H1 (cell line): Measurements from ENCODE around the gene CR2. TPM values are rescaled to one million over a fixed set of nuclear protein-coding genes. Genes with fewer than 3 reads are reported as not detected.

Source experiments
- CTCF ChIA-PET: fragments of 300-600 bp; sonication (Branson Sonifier 250); formaldehyde crosslinking; loops from one replicate; lab custom pipeline; 2021; ENCODE audit not compliant: partially characterized antibody; lab: Charles Lee
- POLR2A ChIA-PET: fragments of 300-600 bp; sonication (Branson Sonifier 250); formaldehyde crosslinking; loops from one replicate; lab custom pipeline; 2021; ENCODE audit warnings: inconsistent platforms; ENCODE audit not compliant: partially characterized antibody; lab: Charles Lee
- DNase-seq, 2 experiments: peaks; one replicate each; pipeline versions ENCODE4 v3.0.0 to v3.0.0-alpha.2; 2010 to 2022; ENCODE audit warnings: low spot score in 2 of 2, low read depth in 1 of 2, mixed read lengths in 1 of 2
- FAIRE-seq: peaks from 2 replicates; lab custom pipeline; 2011; peaks lifted over from hg19 to GRCh38; lab: Jason Lieb, UNC
- H2AFZ ChIP-seq: 2 replicates; pipeline ENCODE4 v1.8.1; 2012; ENCODE audit warnings: low read length, inconsistent platforms
- H2AK5ac ChIP-seq: 2 replicates; pipeline ENCODE4 v1.6.1; 2013; ENCODE audit warnings: low read depth, low read length
- H2BK120ac ChIP-seq: replicated peaks from 2 replicates; pipeline ENCODE3; 2013; ENCODE audit warnings: low read depth, low read length, inconsistent platforms
- H2BK12ac ChIP-seq: 2 replicates; pipeline ENCODE4 v1.6.1; 2013; ENCODE audit warnings: low read depth, low read length
- H2BK15ac ChIP-seq: 2 replicates; pipeline ENCODE4 v1.6.1; 2013; ENCODE audit warnings: low read length
- H2BK20ac ChIP-seq: 2 replicates; pipeline ENCODE4 v1.6.1; 2013; ENCODE audit warnings: low read length
- H2BK5ac ChIP-seq: 2 replicates; pipeline ENCODE4 v1.6.1; 2013; ENCODE audit warnings: low read depth, low read length
- H3K14ac ChIP-seq: 2 replicates; pipeline ENCODE4 v1.6.1; 2013; ENCODE audit warnings: inconsistent platforms; ENCODE audit not compliant: insufficient read length
- H3K18ac ChIP-seq: 2 replicates; pipeline ENCODE4 v1.6.1; 2013; ENCODE audit warnings: low read length; ENCODE audit errors: extremely low read depth
- H3K23ac ChIP-seq: 2 replicates; pipeline ENCODE4 v1.6.1; 2013; ENCODE audit warnings: inconsistent platforms; ENCODE audit not compliant: insufficient read length
- H3K23me2 ChIP-seq: 2 replicates; pipeline ENCODE4 v1.6.1; 2013; ENCODE audit warnings: low read depth, low read length
- H3K27ac ChIP-seq: 2 replicates; pipeline ENCODE4 v1.6.1; 2011; ENCODE audit warnings: low read depth, low read length, inconsistent platforms
- H3K27me3 ChIP-seq, 4 experiments: replicated peaks in 1 of 4; 1 replicate in 1 of 4; 2 replicates in 3 of 4; pipeline versions ENCODE4 v1.6.1 to v1.8.1; 2011 to 2013; ENCODE audit warnings: low read length in 3 of 4, mild to moderate bottlenecking in 3 of 4, inconsistent platforms in 2 of 4, mixed read lengths in 2 of 4, moderate library complexity in 1 of 4; ENCODE audit not compliant: control insufficient read depth in 3 of 4, insufficient read depth in 3 of 4; ENCODE audit errors: extremely low read depth in 1 of 4
- H3K36me3 ChIP-seq, 4 experiments: 2 replicates each; pipeline versions ENCODE4 v1.6.1 to v1.8.1; 2011 to 2013; ENCODE audit warnings: mild to moderate bottlenecking in 4 of 4, low read length in 3 of 4, moderate library complexity in 2 of 4, control low read depth in 1 of 4, inconsistent platforms in 1 of 4; ENCODE audit not compliant: insufficient read depth in 4 of 4, control insufficient read depth in 2 of 4
- H3K4ac ChIP-seq: replicated peaks from 2 replicates; pipeline ENCODE3; 2013; ENCODE audit warnings: low read length, low read depth, mixed read lengths, inconsistent platforms; ENCODE audit not compliant: insufficient read length
- H3K4me1 ChIP-seq, 4 experiments: replicated peaks in 1 of 4; 1 replicate in 1 of 4; 2 replicates in 3 of 4; pipeline versions ENCODE4 v1.6.1 to v1.8.1; 2011 to 2013; ENCODE audit warnings: low read length in 3 of 4, inconsistent platforms in 2 of 4, mixed read lengths in 1 of 4; ENCODE audit not compliant: insufficient read depth in 4 of 4, control insufficient read depth in 3 of 4
- H3K4me2 ChIP-seq, 2 experiments: 2 replicates each; pipeline versions ENCODE4 v1.6.1 to v1.8.1; 2011 to 2013; ENCODE audit warnings: low read depth in 2 of 2, low read length in 2 of 2, control low read depth in 1 of 2, inconsistent platforms in 1 of 2, mild to moderate bottlenecking in 1 of 2; ENCODE audit not compliant: insufficient read depth in 1 of 2
- H3K4me3 ChIP-seq, 4 experiments: fragments of 200-600, 300-600 bp in 1 of 4; sonication (generic), shearing (Covaris generic), sonication (Bioruptor Twin) in 1 of 4; 2 replicates each; pipeline versions ENCODE4 v1.5.1 to v1.8.1; 2011 to 2016; ENCODE audit warnings: low read length in 4 of 4, low read depth in 3 of 4, control low read depth in 2 of 4, inconsistent platforms in 2 of 4, mild to moderate bottlenecking in 2 of 4, mixed read lengths in 1 of 4, moderate library complexity in 1 of 4; ENCODE audit not compliant: insufficient read depth in 2 of 4; ENCODE audit errors: extremely low read depth in 1 of 4
- H3K56ac ChIP-seq: replicated peaks from 2 replicates; pipeline ENCODE3; 2013; ENCODE audit warnings: low read depth, mild to moderate bottlenecking, mixed read lengths, low read length, inconsistent platforms; ENCODE audit not compliant: insufficient read length
- H3K79me1 ChIP-seq: 2 replicates; pipeline ENCODE4 v1.6.1; 2013; ENCODE audit warnings: low read depth, low read length, control low read depth
- H3K79me2 ChIP-seq, 2 experiments: 2 replicates each; pipeline versions ENCODE4 v1.6.1 to v1.8.1; 2012 to 2013; ENCODE audit warnings: low read length in 2 of 2, mild to moderate bottlenecking in 2 of 2, inconsistent platforms in 1 of 2; ENCODE audit not compliant: insufficient read depth in 2 of 2, control insufficient read depth in 1 of 2
- H3K9ac ChIP-seq, 4 experiments: replicated peaks in 1 of 4; 1 replicate in 1 of 4; 2 replicates in 3 of 4; pipeline versions ENCODE4 v1.6.1 to v1.8.1; 2011 to 2013; ENCODE audit warnings: low read depth in 3 of 4, low read length in 3 of 4, control low read depth in 2 of 4, mild to moderate bottlenecking in 2 of 4, moderate library complexity in 2 of 4, inconsistent platforms in 1 of 4; ENCODE audit errors: extremely low read depth in 1 of 4
- H3K9me3 ChIP-seq, 2 experiments: 2 replicates each; pipeline versions ENCODE4 v1.6.1 to v1.8.1; 2012 to 2013; ENCODE audit warnings: mild to moderate bottlenecking in 2 of 2, moderate library complexity in 2 of 2, control low read depth in 1 of 2, inconsistent platforms in 1 of 2, low read depth in 1 of 2, low read length in 1 of 2, mixed read lengths in 1 of 2; ENCODE audit not compliant: insufficient read depth in 2 of 2
- H4K20me1 ChIP-seq, 2 experiments: replicated peaks in 1 of 2; 2 replicates each; pipeline versions ENCODE3 to v1.8.1; 2011 to 2013; ENCODE audit warnings: inconsistent platforms in 2 of 2, low read length in 2 of 2, mild to moderate bottlenecking in 1 of 2; ENCODE audit not compliant: insufficient read depth in 2 of 2, control insufficient read depth in 1 of 2
- H4K5ac ChIP-seq: 2 replicates; pipeline ENCODE4 v1.6.1; 2013; ENCODE audit warnings: low read length, low read depth, mixed read lengths, inconsistent platforms; ENCODE audit not compliant: insufficient read length
- H4K8ac ChIP-seq: 2 replicates; pipeline ENCODE4 v1.8.0; 2013; ENCODE audit warnings: mild to moderate bottlenecking, moderate library complexity, low read length, inconsistent platforms; ENCODE audit not compliant: insufficient read depth; ENCODE audit errors: extremely low read depth
- H4K91ac ChIP-seq: replicated peaks from 2 replicates; pipeline ENCODE3; 2013; ENCODE audit warnings: low read length, mixed read lengths, inconsistent platforms; ENCODE audit not compliant: insufficient read length
- WGBS, 2 experiments: shearing (Covaris generic) in 1 of 2; methylation state at CpG; one replicate each; pipeline versions ENCODE4 v1.1.6 to v1.1.7; 2013 to 2015; ENCODE audit warnings: low lambda C conversion rate in 2 of 2, mixed read lengths in 2 of 2, inconsistent platforms in 1 of 2, low coverage in 1 of 2, missing lambda C conversion rate in 1 of 2; ENCODE audit not compliant: insufficient replicate concordance in 2 of 2, insufficient coverage in 1 of 2, insufficient read length in 1 of 2; ENCODE audit errors: extremely low coverage in 1 of 2, missing lambda C conversion rate in 1 of 2; 5-methylcytosine and 5-hydroxymethylcytosine counted together
- polyA plus RNA-seq, 7 experiments: library from polyadenylated mRNA; depleted of rRNA in 3 of 7; stranded (reverse) in 5 of 7; unstranded in 2 of 7; fragments of >200 nt in 5 of 7; fragments of 200-250 nt in 2 of 7; gene quantifications; 1 replicate in 5 of 7; 2 replicates in 1 of 7; 4 replicates in 1 of 7; pipeline versions ENCODE4 v1.2.1 to v1.2.3, GENCODE V29; 2011 to 2013; ENCODE audit warnings: missing spikeins in 2 of 7, mixed read lengths in 2 of 7
- total RNA-seq: library from RNA; stranded (reverse); fragmentation: NEBNext Ultra II Directional; extraction: Animal tissue kit (Norgen Biotek cat#: 25700); gene quantifications from 2 replicates; pipeline ENCODE4 v1.2.1, GENCODE V29; 2021

Gene CR2
- total and polyA plus RNA-seq, 2 of the 8 experiments (the other 6 are each of a cell fraction or from before 2014, with no cell fraction given) = 1.7 to 3.0 TPM

DNA sequence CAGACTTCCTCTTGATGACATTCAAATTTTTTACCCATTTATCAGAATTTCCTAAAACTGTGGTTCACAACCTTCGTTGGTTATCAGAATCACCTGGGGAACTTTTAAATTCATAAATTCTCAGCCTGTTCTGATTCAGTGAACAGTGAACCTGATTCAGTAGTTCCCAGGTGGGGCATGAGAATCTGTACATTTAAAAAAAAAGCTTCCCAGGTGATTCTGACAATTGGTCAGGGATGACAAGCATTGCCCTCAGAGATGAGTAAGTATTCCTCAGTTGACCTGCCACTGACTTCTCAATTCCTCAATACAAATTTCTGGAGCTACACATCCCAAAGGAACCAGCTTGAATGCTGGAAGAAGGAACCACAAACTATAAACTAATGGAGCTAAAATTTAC, 23.5 kb upstream of the CR2 start:
- Histone ChIP-seq H3K4me1 (no peaks in the 10 kb centered on the region), H3K9ac (no peak overlapping the region), H3K27ac (no peak overlapping the region), H2BK12ac (no peak overlapping the region), H2BK120ac (no peak overlapping the region), H3K79me1 (no peaks in the 10 kb centered on the region), H3K14ac (no peak overlapping the region), H3K18ac (no peak overlapping the region), H3K4me3 (no peak overlapping the region), H3K36me3 (no peaks in the 10 kb centered on the region), H2AFZ (no peak overlapping the region), H2AK5ac (no peak overlapping the region), H3K23me2 (no peaks in the 10 kb centered on the region), H4K91ac (no peak overlapping the region), H3K23ac (no peak overlapping the region), H3K4ac (no peak overlapping the region), H4K5ac (no peak overlapping the region), H2BK5ac (no peak overlapping the region), H3K4me2 (no peak overlapping the region), H3K56ac (no peak overlapping the region), H3K9me3 (no peaks in the 10 kb centered on the region; a peak in 1 of 4 replicates), H4K20me1 (no peaks in the 10 kb centered on the region), H3K79me2 (no peaks in the 10 kb centered on the region), H2BK20ac (no peak overlapping the region), H3K27me3 (no peaks in the 10 kb centered on the region), H2BK15ac (no peak overlapping the region), H4K8ac (no peak overlapping the region)
- WGBS, 2 experiments = 94% methylated on average over 1 of the region's 1 CpG; no CpG with 5 or more reads in 1 of the 2 experiments
- ChIA-PET CTCF (interaction anchor here (0.7 to 1.3 kb wide), 3 partner anchors 23 to 70 kb away, joined by 3 to 4 read pairs (median 3); partner anchors contain the start of gene CR2), POLR2A (interaction anchor here (0.6 kb wide), 1 partner anchor 407 kb away, joined by 3 read pairs; no protein-coding TSS in a partner anchor)
- FAIRE-seq = no peak
- no peak for DNase-seq
